22Rv1 (cell line): Measurements from ENCODE around the gene ASB11.

Experiments
- H3K27ac ChIP-seq: fragments of 450-650 bp; 2 replicates; pipeline ENCODE4 v1.5.1; 2017
- ZFX ChIP-seq: fragments of 450-650 bp; IDR thresholded peaks from 2 replicates; pipeline ENCODE4 v1.6.1; 2017; ENCODE audit warnings: antibody characterized with exemption, borderline replicate concordance
- TF ChIP-seq, protein P1 (sequence below): fragments of 450-650 bp; IDR thresholded peaks from 2 replicates; pipeline ENCODE4 v1.5.1; 2017; ENCODE audit warnings: mild to moderate bottlenecking

The ASB11 gene, protein sequence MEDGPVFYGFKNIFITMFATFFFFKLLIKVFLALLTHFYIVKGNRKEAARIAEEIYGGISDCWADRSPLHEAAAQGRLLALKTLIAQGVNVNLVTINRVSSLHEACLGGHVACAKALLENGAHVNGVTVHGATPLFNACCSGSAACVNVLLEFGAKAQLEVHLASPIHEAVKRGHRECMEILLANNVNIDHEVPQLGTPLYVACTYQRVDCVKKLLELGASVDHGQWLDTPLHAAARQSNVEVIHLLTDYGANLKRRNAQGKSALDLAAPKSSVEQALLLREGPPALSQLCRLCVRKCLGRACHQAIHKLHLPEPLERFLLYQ

DNA sequence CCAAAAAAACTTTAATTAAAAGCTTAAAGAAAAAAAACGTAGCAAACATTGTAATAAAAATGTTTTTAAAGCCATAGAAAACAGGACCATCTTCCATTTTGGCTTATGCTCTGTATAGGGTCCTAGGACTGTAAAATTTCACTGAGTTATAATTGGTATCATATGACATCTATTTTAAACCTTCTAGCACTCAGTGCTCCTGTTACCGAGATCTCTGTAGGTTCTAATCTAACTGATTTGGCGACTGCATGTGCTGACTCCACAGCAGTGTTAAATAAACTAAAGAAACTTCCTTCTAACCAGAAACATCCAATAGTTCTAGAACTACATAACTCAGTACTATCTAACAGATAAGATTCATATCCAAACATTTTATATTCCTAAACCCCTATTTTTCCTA lies at the start of gene ASB11:
TSS of gene ASB11 (minus strand) at position 132 of the 400 bp plus-strand sequence. CDS start at position 97, 35 bp downstream.
- H3K27ac ChIP-seq: peak within 1 kb of the TSS; percentile 34; the same call in 1 of the 2 replicates
- TF ChIP-seq, protein P1, sequence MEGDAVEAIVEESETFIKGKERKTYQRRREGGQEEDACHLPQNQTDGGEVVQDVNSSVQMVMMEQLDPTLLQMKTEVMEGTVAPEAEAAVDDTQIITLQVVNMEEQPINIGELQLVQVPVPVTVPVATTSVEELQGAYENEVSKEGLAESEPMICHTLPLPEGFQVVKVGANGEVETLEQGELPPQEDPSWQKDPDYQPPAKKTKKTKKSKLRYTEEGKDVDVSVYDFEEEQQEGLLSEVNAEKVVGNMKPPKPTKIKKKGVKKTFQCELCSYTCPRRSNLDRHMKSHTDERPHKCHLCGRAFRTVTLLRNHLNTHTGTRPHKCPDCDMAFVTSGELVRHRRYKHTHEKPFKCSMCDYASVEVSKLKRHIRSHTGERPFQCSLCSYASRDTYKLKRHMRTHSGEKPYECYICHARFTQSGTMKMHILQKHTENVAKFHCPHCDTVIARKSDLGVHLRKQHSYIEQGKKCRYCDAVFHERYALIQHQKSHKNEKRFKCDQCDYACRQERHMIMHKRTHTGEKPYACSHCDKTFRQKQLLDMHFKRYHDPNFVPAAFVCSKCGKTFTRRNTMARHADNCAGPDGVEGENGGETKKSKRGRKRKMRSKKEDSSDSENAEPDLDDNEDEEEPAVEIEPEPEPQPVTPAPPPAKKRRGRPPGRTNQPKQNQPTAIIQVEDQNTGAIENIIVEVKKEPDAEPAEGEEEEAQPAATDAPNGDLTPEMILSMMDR: no peak
- no peak for TF ChIP-seq ZFX

GRCh38 chrX:15359701-15360100 lies 44.3 kb upstream of the ASB11 start:
- TF ChIP-seq ZFX: no peak
- TF ChIP-seq, protein P1: no peak
- H3K27ac ChIP-seq: no peak overlapping the region

DNA sequence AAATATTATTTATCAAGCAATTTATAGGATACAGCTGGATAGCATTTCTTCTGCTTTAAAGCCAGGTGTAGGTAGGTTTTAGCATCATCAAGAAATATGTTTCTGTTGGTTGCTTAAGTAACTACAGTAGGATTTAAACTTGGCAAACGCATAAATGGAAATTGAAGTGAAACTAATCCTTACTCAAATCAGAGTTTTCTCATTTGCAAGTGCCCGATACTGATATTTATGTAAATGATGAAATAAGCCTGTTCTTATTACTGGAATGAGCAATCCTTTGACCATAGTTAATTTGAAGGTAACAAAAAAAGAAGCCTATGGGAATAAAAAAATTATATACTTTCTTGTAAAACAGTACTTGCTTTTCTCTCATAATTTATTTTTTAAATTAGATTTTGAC lies 43.1 kb upstream of the ASB11 start:
- TF ChIP-seq ZFX: no peak
- TF ChIP-seq, protein P1: no peak
- no peak overlapping the region for H3K27ac ChIP-seq

DNA sequence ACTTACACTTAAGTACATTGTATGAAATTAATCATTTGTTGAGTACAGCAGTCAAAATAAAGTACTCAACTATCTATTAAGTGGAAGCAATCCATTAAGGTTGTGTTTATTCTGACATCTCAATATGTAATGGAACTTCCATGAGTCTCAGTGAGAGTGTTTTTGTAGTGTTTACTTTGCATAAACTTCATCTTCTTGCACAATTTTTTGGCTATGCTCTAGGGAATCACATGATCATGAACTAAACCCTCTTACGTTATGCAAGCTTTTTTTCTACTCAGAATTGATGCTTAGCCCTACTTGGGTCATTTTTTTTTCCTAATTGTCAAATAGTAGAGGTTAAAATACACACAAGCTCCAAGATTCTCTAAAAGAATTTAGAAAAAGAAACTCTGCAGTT lies 41.0 kb upstream of the ASB11 start:
- TF ChIP-seq ZFX: no peak
- TF ChIP-seq, protein P1: no peak
- H3K27ac ChIP-seq: no peak overlapping the region

- H3K27ac ChIP-seq: no peak overlapping the region
- TF ChIP-seq, protein P1: no peak
- TF ChIP-seq ZFX: no peak
Measured at GRCh38 chrX:15350329-15350996, 35.0 kb upstream of the ASB11 start.

GRCh38 chrX:15349046-15349445 lies 33.6 kb upstream of the ASB11 start:
- no peak overlapping the region for H3K27ac ChIP-seq
- TF ChIP-seq ZFX: no peak
- TF ChIP-seq, protein P1: peak; percentile 69

- TF ChIP-seq, protein P1: no peak
- TF ChIP-seq ZFX: no peak
- no peak overlapping the region for H3K27ac ChIP-seq
Measured at GRCh38 chrX:15345976-15346375, 30.5 kb upstream of the ASB11 start.
